ENCODE measurements around the gene OR2J3. TPM values are rescaled to one million over a fixed set of nuclear protein-coding genes. Genes with fewer than 3 reads are reported as not detected.
"Not testable (repeated sequence)": the region's sequence is repeated elsewhere in the genome, so short reads cannot be mapped to it uniquely, and the experiment has no call there.

The OR2J3 gene
- total RNA-seq, 3 donors from 2014 or later (not counting 1 experiment from before 2014, with no cell fraction given): not detected

GRCh38 chr6:29147074-29147473 is 39.2 kb downstream of the OR2J3 start:
- H3K4me1 ChIP-seq (ENCODE audit: control insufficient read depth, insufficient read depth, low read length): no peaks in the 10 kb centered on the region
- no peak for TF ChIP-seq CTCF (IDR thresholded peaks at IDR 0.05)
- intact Hi-C loops (cut with micrococcal nuclease): no loop called here
- no peaks in the 10 kb centered on the region for H3K4me1 Mint-ChIP-seq
- H3K4me3 ChIP-seq (ENCODE audit: low read length): no peak overlapping the region
- no peaks in the 10 kb centered on the region for H3K36me3 Mint-ChIP-seq
- no peak for ATAC-seq
- H3K27me3 Mint-ChIP-seq (ENCODE audit: low read depth in 2 of 2): peaks cover 0 to 19% of the 10 kb centered on the region in 2 donors
- H3K27me3 ChIP-seq (ENCODE audit: control insufficient read depth, insufficient read depth, low read length): peaks cover 1% of the 10 kb centered on the region
- H3K9me3 Mint-ChIP-seq: peaks cover 0 to 6% of the 10 kb centered on the region in 2 donors
- H3K27ac ChIP-seq (ENCODE audit: low read length): no peak overlapping the region
- no peak for DNase-seq
- no peak overlapping the region for H3K4me3 Mint-ChIP-seq
- H3K9me3 ChIP-seq (ENCODE audit: control insufficient read depth, insufficient read depth, low read length): no peaks in the 10 kb centered on the region
- no peak overlapping the region for H3K27ac Mint-ChIP-seq
- WGBS (ENCODE audit: insufficient coverage): no CpG with 5 or more reads among the region's 3 CpGs
- H3K36me3 ChIP-seq (ENCODE audit: control insufficient read depth, insufficient read depth, low read length): no peaks in the 10 kb centered on the region

GRCh38 chr6:29149444-29149843 is 41.6 kb downstream of the OR2J3 start:
- H3K27ac ChIP-seq (ENCODE audit: low read length); intact Hi-C loops (cut with micrococcal nuclease); H3K4me1 ChIP-seq (ENCODE audit: control insufficient read depth, insufficient read depth, low read length); H3K4me3 Mint-ChIP-seq; H3K27me3 ChIP-seq (ENCODE audit: control insufficient read depth, insufficient read depth, low read length); ATAC-seq; H3K9me3 Mint-ChIP-seq; H3K27ac Mint-ChIP-seq; DNase-seq; H3K4me1 Mint-ChIP-seq; H3K9me3 ChIP-seq (ENCODE audit: control insufficient read depth, insufficient read depth, low read length); H3K4me3 ChIP-seq (ENCODE audit: low read length); H3K36me3 Mint-ChIP-seq; H3K36me3 ChIP-seq (ENCODE audit: control insufficient read depth, insufficient read depth, low read length): not testable (repeated sequence)
- WGBS (ENCODE audit: insufficient coverage): 66% methylated on average over 3 of the region's 3 CpGs
- peaks cover 3 to 19% of the 10 kb centered on the region in 2 donors for H3K27me3 Mint-ChIP-seq (ENCODE audit: low read depth in 2 of 2)

GRCh38 chr6:29153083-29153482 is 45.2 kb downstream of the OR2J3 start:
- peaks cover 3% of the 10 kb centered on the region for H3K27me3 ChIP-seq (ENCODE audit: control insufficient read depth, insufficient read depth, low read length)
- no peak overlapping the region for H3K27ac ChIP-seq (ENCODE audit: low read length)
- Mint-ChIP-seq H3K27ac (no peak overlapping the region), H3K4me3 (no peak overlapping the region), H3K36me3 (no peaks in the 10 kb centered on the region), H3K9me3 (peaks cover 2 to 7% of the 10 kb centered on the region in 2 donors), H3K4me1 (no peaks in the 10 kb centered on the region), H3K27me3 (ENCODE audit: low read depth in 2 of 2) (peaks cover 3 to 15% of the 10 kb centered on the region in 2 donors)
- H3K4me3 ChIP-seq (ENCODE audit: low read length): no peak overlapping the region
- DNase-seq (no peak), ATAC-seq (no peak)
- no peaks in the 10 kb centered on the region for H3K4me1 ChIP-seq (ENCODE audit: control insufficient read depth, insufficient read depth, low read length)
- no peaks in the 10 kb centered on the region for H3K36me3 ChIP-seq (ENCODE audit: control insufficient read depth, insufficient read depth, low read length)
- 92% methylated on average over 1 of the region's 1 CpG for WGBS (ENCODE audit: insufficient coverage)
- no peaks in the 10 kb centered on the region for H3K9me3 ChIP-seq (ENCODE audit: control insufficient read depth, insufficient read depth, low read length)
- no peak for TF ChIP-seq CTCF (IDR thresholded peaks at IDR 0.05)
- intact Hi-C loops (cut with micrococcal nuclease): no loop called here

GRCh38 chr6:29155182-29155581 is 47.3 kb downstream of the OR2J3 start:
- H3K9me3 ChIP-seq (ENCODE audit: control insufficient read depth, insufficient read depth, low read length); H3K27ac Mint-ChIP-seq; ATAC-seq; intact Hi-C loops (cut with micrococcal nuclease); H3K27me3 ChIP-seq (ENCODE audit: control insufficient read depth, insufficient read depth, low read length); H3K27ac ChIP-seq (ENCODE audit: low read length); H3K4me1 Mint-ChIP-seq; H3K9me3 Mint-ChIP-seq; H3K27me3 Mint-ChIP-seq (ENCODE audit: low read depth in 2 of 2); H3K4me3 Mint-ChIP-seq; H3K4me3 ChIP-seq (ENCODE audit: low read length); H3K4me1 ChIP-seq (ENCODE audit: control insufficient read depth, insufficient read depth, low read length); H3K36me3 ChIP-seq (ENCODE audit: control insufficient read depth, insufficient read depth, low read length); DNase-seq; H3K36me3 Mint-ChIP-seq: not testable (repeated sequence)
- 38% methylated on average over 1 of the region's 1 CpG for WGBS (ENCODE audit: insufficient coverage)

GRCh38 chr6:29159922-29160321 is 52.1 kb downstream of the OR2J3 start:
- H3K9me3 ChIP-seq (ENCODE audit: control insufficient read depth, insufficient read depth, low read length); H3K9me3 Mint-ChIP-seq; intact Hi-C loops (cut with micrococcal nuclease); H3K36me3 ChIP-seq (ENCODE audit: control insufficient read depth, insufficient read depth, low read length); H3K27me3 ChIP-seq (ENCODE audit: control insufficient read depth, insufficient read depth, low read length); H3K4me1 Mint-ChIP-seq; H3K36me3 Mint-ChIP-seq; H3K27ac ChIP-seq (ENCODE audit: low read length); DNase-seq; H3K4me3 Mint-ChIP-seq; H3K4me3 ChIP-seq (ENCODE audit: low read length); H3K4me1 ChIP-seq (ENCODE audit: control insufficient read depth, insufficient read depth, low read length); H3K27ac Mint-ChIP-seq; ATAC-seq: not testable (repeated sequence)
- H3K27me3 Mint-ChIP-seq (ENCODE audit: low read depth in 2 of 2): peaks cover 3 to 26% of the 10 kb centered on the region in 2 donors
- 89% methylated on average over 11 of the region's 29 CpGs for WGBS (ENCODE audit: insufficient coverage)

Other genes starting within 250 kb of the OR2J3 start
- gene TRIM27, start 184.1 kb upstream of the OR2J3 start, total RNA-seq: 10 to 100 TPM; 19.3 to 33.6 (median 25.1) TPM
- under 1 TPM; 0.23 to 0.29 (median 0.28) TPM for gene ZNF311, start 102.7 kb upstream of the OR2J3 start, total RNA-seq
- gene OR2W1, start 62.9 kb upstream of the OR2J3 start, total RNA-seq: not detected
- gene OR2B3, start 20.7 kb upstream of the OR2J3 start, total RNA-seq: not detected
- not detected for gene OR2J1, start 8.6 kb upstream of the OR2J3 start, total RNA-seq
- not detected for gene OR2J2, start 62.8 kb downstream of the OR2J3 start, total RNA-seq
- gene OR14J1, start 193.6 kb downstream of the OR2J3 start, total RNA-seq: not detected

Measured in natural killer cell (primary cell).